IPS DF 4.7 (cell line): ENCODE results near the gene KIAA0232.
"Not testable (repeated sequence)": the region's sequence is repeated elsewhere in the genome, so short reads cannot be mapped to it uniquely, and the experiment has no call there.

ENCODE experiments used
- DNase-seq: peaks from one replicate; pipeline ENCODE4 v3.0.0-alpha.2; 2013; ENCODE audit warnings: low spot score; ENCODE audit errors: extremely low read depth

The KIAA0232 gene

GRCh38 chr4:6900181-6900812, 117.8 kb downstream of the KIAA0232 start:
- DNase-seq = no peak

- no peak for DNase-seq
Measured at GRCh38 chr4:6900956-6901355, 118.4 kb downstream of the KIAA0232 start.

GRCh38 chr4:6901669-6902317, 119.3 kb downstream of the KIAA0232 start:
- DNase-seq = no peak

- DNase-seq = no peak
Measured at GRCh38 chr4:6902318-6903042, 120.0 kb downstream of the KIAA0232 start.

GRCh38 chr4:6905516-6906445, 123.3 kb downstream of the KIAA0232 start:
- DNase-seq = no peak

GRCh38 chr4:6906486-6906885, 124.0 kb downstream of the KIAA0232 start:
- not testable (repeated sequence) for DNase-seq

- DNase-seq = no peak
Measured at GRCh38 chr4:6907658-6908191, 125.2 kb downstream of the KIAA0232 start.

- DNase-seq = no peak
Measured at GRCh38 chr4:6908432-6909112, 126.0 kb downstream of the KIAA0232 start.

- DNase-seq = no peak
Measured at GRCh38 chr4:6909113-6909969, 126.8 kb downstream of the KIAA0232 start, which contains the start of gene TBC1D14. Gene TBC1D14 (plus strand): TSS chr4:6909826. CDS start chr4:6923390, 13,564 bp downstream.

- DNase-seq = no peak
Measured at GRCh38 chr4:6909970-6910339, 127.4 kb downstream of the KIAA0232 start.

GRCh38 chr4:6910340-6910959, 127.9 kb downstream of the KIAA0232 start:
- DNase-seq = no peak

- no peak for DNase-seq
Measured at GRCh38 chr4:6910960-6911874, 128.7 kb downstream of the KIAA0232 start.

GRCh38 chr4:6911917-6912316, 129.4 kb downstream of the KIAA0232 start:
- DNase-seq = not testable (repeated sequence)

GRCh38 chr4:6912441-6912840, 129.9 kb downstream of the KIAA0232 start:
- no peak for DNase-seq

GRCh38 chr4:6913350-6913905, 130.9 kb downstream of the KIAA0232 start:
- DNase-seq = no peak

GRCh38 chr4:6914448-6914847, 131.9 kb downstream of the KIAA0232 start:
- no peak for DNase-seq
